HUES64 (cell line): Measurements from ENCODE around the gene KMT2C.

ENCODE experiments used
- H3K27ac ChIP-seq: 2 replicates; pipeline ENCODE4 v1.7.0; 2013; ENCODE audit warnings: low read depth, low read length, inconsistent platforms
- H3K27me3 ChIP-seq: 2 replicates; pipeline ENCODE4 v1.6.1; 2013; ENCODE audit warnings: mild to moderate bottlenecking, low read length; ENCODE audit not compliant: insufficient read depth
- H3K36me3 ChIP-seq: 2 replicates; pipeline ENCODE4 v1.6.1; 2013; ENCODE audit warnings: mild to moderate bottlenecking, low read length; ENCODE audit not compliant: insufficient read depth
- H3K4me1 ChIP-seq: 2 replicates; pipeline ENCODE4 v1.6.1; 2013; ENCODE audit warnings: mild to moderate bottlenecking, low read length, moderate library complexity; ENCODE audit not compliant: insufficient read depth
- H3K4me3 ChIP-seq: 2 replicates; pipeline ENCODE4 v1.5.1; 2013; ENCODE audit warnings: mild to moderate bottlenecking, low read length, moderate library complexity
- H3K9ac ChIP-seq: 2 replicates; pipeline ENCODE4 v1.6.1; 2013; ENCODE audit warnings: mild to moderate bottlenecking, low read depth, low read length
- H3K9me3 ChIP-seq: 2 replicates; pipeline ENCODE4 v1.6.1; 2013; ENCODE audit warnings: low read depth, low read length; ENCODE audit not compliant: insufficient read depth
- WGBS: fragments of 150-250, 120-280 bp; methylation state at CpG from one replicate; pipeline ENCODE4 v1.1.7; 2013; ENCODE audit warnings: missing lambda C conversion rate; 5-methylcytosine and 5-hydroxymethylcytosine counted together

KMT2C gene

DNA sequence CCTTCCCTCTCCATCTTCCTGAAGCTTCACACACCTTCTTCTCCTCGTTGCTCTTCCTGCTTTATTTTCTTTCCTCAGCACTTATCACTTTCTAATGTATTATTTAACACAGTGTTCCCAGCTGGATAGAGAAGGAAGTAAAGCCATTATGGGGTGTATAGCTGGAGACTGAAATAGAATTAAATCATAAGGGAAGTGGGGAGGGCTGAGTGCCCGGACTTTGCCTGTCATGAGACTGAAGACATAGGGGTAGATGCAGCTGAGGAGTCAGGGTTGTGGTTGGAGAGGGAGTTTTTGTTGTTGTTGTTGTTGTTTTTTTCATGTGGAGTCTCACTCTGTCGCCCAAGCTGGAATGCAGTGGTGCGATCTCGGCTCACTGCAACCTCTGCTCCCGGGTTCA, 345.1 kb downstream of the KMT2C start:
- peaks cover 17% of the 10 kb centered on the region for H3K9me3 ChIP-seq
- no peak overlapping the region for H3K27ac ChIP-seq
- H3K4me3 ChIP-seq: no peak overlapping the region
- H3K9ac ChIP-seq: no peak overlapping the region
- no peaks in the 10 kb centered on the region for H3K27me3 ChIP-seq
- H3K36me3 ChIP-seq: no peaks in the 10 kb centered on the region; the same call in 1 of the 2 replicates
- WGBS: over 99% methylated on average over 5 of the region's 6 CpGs
- H3K4me1 ChIP-seq: no peaks in the 10 kb centered on the region

GRCh38 chr7:152089183-152089582, 346.6 kb downstream of the KMT2C start:
- 96% methylated on average over 7 of the region's 7 CpGs for WGBS
- Histone ChIP-seq H3K4me1 (no peaks in the 10 kb centered on the region), H3K27me3 (no peaks in the 10 kb centered on the region), H3K9me3 (peaks cover 17% of the 10 kb centered on the region), H3K9ac (no peak overlapping the region), H3K36me3 (no peaks in the 10 kb centered on the region; the same call in 1 of the 2 replicates), H3K27ac (no peak overlapping the region), H3K4me3 (no peak overlapping the region)

DNA sequence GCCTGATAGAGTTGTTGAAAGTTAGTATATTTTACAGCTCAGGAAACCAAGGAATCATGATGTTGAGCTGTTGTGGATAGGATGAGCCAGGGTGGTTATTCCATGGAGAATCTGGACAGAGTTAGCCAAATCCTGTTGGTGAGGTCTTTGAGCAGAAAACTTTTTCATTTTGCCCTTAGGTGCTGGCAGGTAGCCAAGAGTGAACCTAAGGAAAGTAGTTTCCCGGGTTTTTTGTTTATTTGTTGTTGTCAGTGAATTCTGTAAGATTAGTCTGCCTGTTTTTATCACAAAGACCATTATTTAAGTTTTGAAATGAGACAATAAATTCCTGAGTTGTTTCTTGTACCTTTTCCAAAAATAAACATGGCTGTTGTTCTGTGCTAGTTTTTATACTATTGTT, 349.3 kb downstream of the KMT2C start:
- Histone ChIP-seq H3K4me3 (no peak overlapping the region), H3K9ac (no peak overlapping the region), H3K27me3 (no peaks in the 10 kb centered on the region), H3K27ac (no peak overlapping the region), H3K4me1 (peaks cover 12% of the 10 kb centered on the region), H3K36me3 (no peaks in the 10 kb centered on the region; the same call in 1 of the 2 replicates), H3K9me3 (peaks cover 17% of the 10 kb centered on the region)
- 100% methylated on average over 1 of the region's 1 CpG for WGBS

DNA sequence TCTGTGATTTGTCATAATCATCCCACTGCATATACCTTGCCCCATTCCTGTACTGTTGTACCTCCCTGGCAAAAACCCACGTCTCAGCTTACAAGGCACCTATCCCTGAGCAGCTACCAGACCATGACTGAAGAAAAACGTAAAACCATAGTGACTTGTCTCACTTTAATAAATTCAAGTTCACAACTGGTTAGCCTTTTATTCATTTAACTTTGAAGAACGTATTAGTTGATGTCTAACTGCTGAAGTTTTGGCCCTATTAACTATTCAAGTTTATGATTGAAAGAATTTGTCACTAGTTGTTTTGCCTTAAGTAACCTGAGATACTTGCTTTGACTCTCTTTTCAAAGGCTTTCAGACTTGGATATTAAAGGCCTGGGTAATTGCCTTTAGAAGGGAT, 350.7 kb downstream of the KMT2C start:
- H3K9me3 ChIP-seq: peaks cover 17% of the 10 kb centered on the region
- no peak overlapping the region for H3K27ac ChIP-seq
- no peak overlapping the region for H3K4me3 ChIP-seq
- WGBS: 92% methylated on average over 3 of the region's 3 CpGs
- H3K27me3 ChIP-seq: no peaks in the 10 kb centered on the region
- peaks cover 18% of the 10 kb centered on the region for H3K4me1 ChIP-seq
- H3K9ac ChIP-seq: no peak overlapping the region
- no peaks in the 10 kb centered on the region; the same call in 1 of the 2 replicates for H3K36me3 ChIP-seq
